HCT116 (cell line): ENCODE measurements around the gene FTSJ3. TPM values are rescaled to one million over a fixed set of nuclear protein-coding genes. Genes with fewer than 3 reads are reported as not detected.
A peak's percentile ranks its signal among the peaks of the same experiment; 100 is the strongest.

ENCODE experiments used
- ATAC-seq: fragments of 200-7000 bp; cut with Tn5 transposase; 2 replicates; pipeline ENCODE4 v1.9.1; 2020; ENCODE audit warnings: mild to moderate bottlenecking, moderate library complexity
- BruUV-seq: library from RNA; stranded (reverse); fragments of 400-500 nt; replicated peaks from 2 replicates; lab custom pipeline; 2021; lab: Mats Ljungman, UMichigan
- CTCF ChIA-PET: fragments of 300-600 bp; sonication (Branson Sonifier 250); formaldehyde crosslinking; loops from one replicate; lab custom pipeline; 2021; ENCODE audit warnings: antibody characterized with exemption; lab: Charles Lee
- POLR2A ChIA-PET: fragments of 300-600, 350-600 bp; sonication (Branson Sonifier 250); formaldehyde crosslinking; loops from one replicate; lab custom pipeline; 2021; ENCODE audit warnings: antibody characterized with exemption; lab: Charles Lee
- RAD21 ChIA-PET, 2 experiments: fragments of 300-600 bp; sonication (Branson Sonifier 250); formaldehyde crosslinking; loops; one replicate each; lab custom pipeline; 2023; ENCODE audit warnings: low total read pairs in 2 of 2; ENCODE audit not compliant: uncharacterized antibody in 2 of 2, unreplicated experiment in 2 of 2, low non-redundant PET in 1 of 2; lab: Charles Lee
- DNase-seq: peaks from one replicate; pipeline ENCODE4 v3.0.0-alpha.2; 2010; ENCODE audit warnings: low read depth, low spot score
- H2AFZ ChIP-seq: fragments of 200-600 bp; shearing (Covaris generic), sonication (generic); 2 replicates; pipeline ENCODE4 v1.6.1; 2017; ENCODE audit warnings: low read depth, mixed run types, mixed read lengths, antibody characterized with exemption, low read length; ENCODE audit not compliant: poor library complexity, severe bottlenecking
- H3K27ac ChIP-seq: 2 replicates; pipeline ENCODE4 v1.5.1; 2012; ENCODE audit warnings: low read depth, low read length
- H3K27me3 ChIP-seq: fragments of 200-600 bp; sonication (generic); 2 replicates; pipeline ENCODE4 v1.6.1; 2016; ENCODE audit warnings: mixed run types, low read length, mixed read lengths; ENCODE audit not compliant: insufficient read depth
- H3K36me3 ChIP-seq, 2 experiments: fragments of 200-500 bp in 1 of 2; fragments of 200-600 bp in 1 of 2; sonication (Bioruptor generic) in 1 of 2; sonication (generic) in 1 of 2; 2 replicates each; pipeline versions ENCODE4 v1.5.1 to v1.6.1; 2014 to 2016; ENCODE audit warnings: low read length in 2 of 2, inconsistent platforms in 1 of 2, mixed read lengths in 1 of 2, mixed run types in 1 of 2; ENCODE audit not compliant: insufficient read depth in 2 of 2, control insufficient read depth in 1 of 2
- H3K4me1 ChIP-seq, 2 experiments: fragments of 200-600 bp in 1 of 2; sonication (generic) in 1 of 2; 2 replicates each; pipeline versions ENCODE4 v1.5.1 to v1.6.1; 2012 to 2017; ENCODE audit warnings: low read length in 2 of 2, inconsistent platforms in 1 of 2, mild to moderate bottlenecking in 1 of 2, mixed read lengths in 1 of 2, mixed run types in 1 of 2, moderate library complexity in 1 of 2; ENCODE audit not compliant: insufficient read depth in 2 of 2, control insufficient read depth in 1 of 2
- H3K4me2 ChIP-seq: fragments of 200-600 bp; sonication (generic); 2 replicates; pipeline ENCODE4 v1.6.1; 2017; ENCODE audit warnings: mixed run types, low read length, mixed read lengths
- H3K4me3 ChIP-seq, 2 experiments: fragments of 200-600 bp in 1 of 2; sonication (generic) in 1 of 2; replicated peaks in 1 of 2; 2 replicates each; pipeline ENCODE4 v1.5.1; 2011 to 2016; ENCODE audit warnings: low read length in 2 of 2, control low read depth in 1 of 2, low read depth in 1 of 2, mild to moderate bottlenecking in 1 of 2, mixed read lengths in 1 of 2, mixed run types in 1 of 2
- H3K79me2 ChIP-seq: fragments of 200-600 bp; sonication (generic); 2 replicates; pipeline ENCODE4 v1.6.1; 2017; ENCODE audit warnings: mild to moderate bottlenecking, mixed run types, low read length, moderate library complexity, mixed read lengths; ENCODE audit not compliant: insufficient read depth
- H3K9ac ChIP-seq: fragments of 200-600 bp; sonication (generic); 2 replicates; pipeline ENCODE4 v1.6.1; 2016; ENCODE audit warnings: low read length, mixed read lengths
- H3K9me2 ChIP-seq: fragments of 200-600 bp; sonication (generic), shearing (Covaris generic); 2 replicates; pipeline ENCODE4 v1.6.1; 2017; ENCODE audit warnings: mixed run types, mild to moderate bottlenecking, moderate library complexity; ENCODE audit not compliant: insufficient read depth
- H3K9me3 ChIP-seq, 2 experiments: fragments of 200-500 bp in 1 of 2; fragments of 200-600 bp in 1 of 2; sonication (Bioruptor generic) in 1 of 2; sonication (generic) in 1 of 2; 2 replicates each; pipeline ENCODE4 v1.6.1; 2014 to 2017; ENCODE audit warnings: low read length in 2 of 2, mixed read lengths in 2 of 2, inconsistent platforms in 1 of 2, low read depth in 1 of 2, mild to moderate bottlenecking in 1 of 2, mixed run types in 1 of 2, moderate library complexity in 1 of 2; ENCODE audit not compliant: control insufficient read depth in 1 of 2, insufficient read depth in 1 of 2
- H4K20me1 ChIP-seq: fragments of 200-600 bp; sonication (generic), shearing (Covaris generic); 2 replicates; pipeline ENCODE4 v1.6.1; 2017; ENCODE audit warnings: mixed run types, mild to moderate bottlenecking, moderate library complexity; ENCODE audit not compliant: insufficient read depth
- CBX3 ChIP-seq: IDR thresholded peaks from 2 replicates; pipeline ENCODE4 v1.6.1; 2012; ENCODE audit warnings: low read depth
- CTCF ChIP-seq, 3 experiments: fragments of 200-600 bp in 1 of 3; sonication (generic) in 1 of 3; IDR thresholded peaks in 2 of 3; conservative IDR thresholded peaks in 1 of 3; 2 replicates each; pipeline ENCODE4 v1.5.1; 2012 to 2017; ENCODE audit warnings: low read depth in 2 of 3, low read length in 2 of 3, antibody characterized with exemption in 1 of 3, borderline replicate concordance in 1 of 3, control low read depth in 1 of 3, mild to moderate bottlenecking in 1 of 3, mixed read lengths in 1 of 3, mixed run types in 1 of 3, moderate library complexity in 1 of 3; ENCODE audit not compliant: insufficient read depth in 1 of 3
- EGR1 ChIP-seq: IDR thresholded peaks from 2 replicates; pipeline ENCODE4 v1.6.1; 2012; ENCODE audit warnings: low read depth
- ELF1 ChIP-seq: IDR thresholded peaks from 2 replicates; pipeline ENCODE4 v1.6.1; 2012; ENCODE audit warnings: low read depth, borderline replicate concordance
- EZH2phosphoT487 ChIP-seq: fragments of 200-600 bp; IDR thresholded peaks from 2 replicates; pipeline ENCODE4 v1.6.1; 2018; ENCODE audit warnings: antibody characterized with exemption, borderline replicate concordance
- FOSL1 ChIP-seq: IDR thresholded peaks from 2 replicates; pipeline ENCODE4 v1.6.1; 2012; ENCODE audit warnings: low read depth
- POLR2AphosphoS5 ChIP-seq: IDR thresholded peaks from 2 replicates; pipeline ENCODE4 v1.6.1; 2011; ENCODE audit warnings: mild to moderate bottlenecking, low read depth, low read length, moderate library complexity
- RAD21 ChIP-seq: IDR thresholded peaks from 2 replicates; pipeline ENCODE4 v1.6.1; 2012; ENCODE audit warnings: low read depth, mild to moderate bottlenecking
- REST ChIP-seq: IDR thresholded peaks from 2 replicates; pipeline ENCODE4 v1.6.1; 2012; ENCODE audit warnings: low read depth
- SIN3A ChIP-seq: IDR thresholded peaks from 2 replicates; pipeline ENCODE4 v1.6.1; 2012; ENCODE audit warnings: low read depth
- SP1 ChIP-seq: IDR thresholded peaks from 2 replicates; pipeline ENCODE4 v1.6.1; 2012; ENCODE audit warnings: low read depth
- SRF ChIP-seq: IDR thresholded peaks from 2 replicates; pipeline ENCODE4 v1.6.1; 2012; ENCODE audit warnings: low read depth
- TCF7L2 ChIP-seq: IDR thresholded peaks from 2 replicates; pipeline ENCODE4 v1.7.0; 2011; ENCODE audit warnings: borderline replicate concordance, inconsistent platforms; ENCODE audit not compliant: insufficient read depth, insufficient read length; ENCODE audit errors: extremely low read depth
- YY1 ChIP-seq: IDR thresholded peaks from 2 replicates; pipeline ENCODE4 v1.6.1; 2011; ENCODE audit warnings: low read length, low read depth, moderate library complexity, mild to moderate bottlenecking; ENCODE audit not compliant: insufficient replicate concordance; ENCODE audit errors: extremely low read depth
- ZBTB33 ChIP-seq: IDR thresholded peaks from 2 replicates; pipeline ENCODE4 v1.6.1; 2011; ENCODE audit warnings: mild to moderate bottlenecking, low read length, moderate library complexity; ENCODE audit not compliant: insufficient replicate concordance; ENCODE audit errors: extremely low read depth
- ZFX ChIP-seq: fragments of 450-650 bp; IDR thresholded peaks from 2 replicates; pipeline ENCODE4 v1.6.1; 2017
- ZNF274 ChIP-seq: fragments of 200-500 bp; sonication (Bioruptor generic); IDR thresholded peaks from 2 replicates; pipeline ENCODE4 v1.6.1; 2014; ENCODE audit warnings: mild to moderate bottlenecking, low read depth, low read length, inconsistent platforms
- intact Hi-C: fragments of 100-400 bp; cut with micrococcal nuclease; formaldehyde crosslinking; loops from 2 replicates; pipeline ENCODE4 v1.10.0; 2022
- total RNA-seq: library from RNA; stranded (reverse); gene quantifications from one replicate; pipeline ENCODE4 v1.2.1, GENCODE V29; 2021; ENCODE audit not compliant: unreplicated experiment

The FTSJ3 gene
- total RNA-seq, 1 experiment from 2014 or later, result 70.9 TPM

GRCh38 chr17:63773272-63774140, 54.0 kb downstream of the FTSJ3 start, which contains the start of gene CCDC47:
TSS of gene CCDC47 (minus strand) at chr17:63773597. CDS start at chr17:63766175, 7,422 bp downstream.
- CTCF ChIA-PET, result interaction anchor here (0.7 to 1.3 kb wide), 4 partner anchors 9 to 295 kb away, joined by 3 to 4 read pairs (median 3); no protein-coding TSS in a partner anchor
- H4K20me1 ChIP-seq, result peaks cover 9% of the 10 kb centered on the region; the same call in 1 of the 2 replicates
- intact Hi-C loops, result loop anchor here (1.0 to 2.0 kb wide), 3 partner anchors 32 to 69 kb away; partner anchors contain the start of genes FTSJ3, PSMC5, SMARCD2 and STRADA
- TF ChIP-seq EGR1 (peak; percentile 79), ZFX (peak; percentile 95), POLR2AphosphoS5 (peak; percentile 77), YY1 (peak; percentile 96), RAD21 (no peak), REST (no peak), ELF1 (peak; percentile 85; the same call in 1 of the 2 replicates), SIN3A (peak; percentile 91), SP1 (peak; percentile 94), TCF7L2 (peak; percentile 73), SRF (peak; percentile 64; the same call in 1 of the 2 replicates), ZNF274 (no peak), CBX3 (peak; percentile 95), FOSL1 (no peak), ZBTB33 (peak; percentile 87), CTCF (IDR thresholded peaks at IDR 0.05 in 2 of 3, conservative IDR thresholded peaks at IDR 0.05 in 1 of 3; ENCODE audit: borderline replicate concordance in 1 of 3, insufficient read depth in 1 of 3, low read depth in 2 of 3, low read length in 2 of 3) (no peak), EZH2phosphoT487 (no peak)

More at GRCh38 chr17:63773272-63774140, 54.0 kb downstream of the FTSJ3 start, which contains the start of gene CCDC47:
- POLR2A ChIA-PET, result interaction anchor here (0.7 to 2.7 kb wide), 19 partner anchors 9 to 313 kb away, joined by 3 to 42 read pairs (median 5); partner anchors contain the start of genes FTSJ3 and PSMC5
- peak within 1 kb of the TSS; percentile 91 for H3K27ac ChIP-seq
- H3K36me3 ChIP-seq, result peaks cover 7 to 20% of the 10 kb centered on the region in 2 experiments; a peak in 2 of 4 replicates
- RAD21 ChIA-PET, result no interaction called here
- no peaks in the 10 kb centered on the region for H3K9me3 ChIP-seq
- no peaks in the 10 kb centered on the region for H3K9me2 ChIP-seq
- BruUV-seq, result no TSS peak
- H3K9ac ChIP-seq, result peak within 1 kb of the TSS; percentile 94
- ATAC-seq (peak; percentile 88), DNase-seq (peak; percentile 100)
- peak within 1 kb of the TSS; percentile 84 for H3K4me2 ChIP-seq
- no peaks in the 10 kb centered on the region for H3K27me3 ChIP-seq
- peak within 1 kb of the TSS; percentile 81 to 83 for H3K4me3 ChIP-seq
- no peak within 1 kb of the TSS for H2AFZ ChIP-seq
- peaks cover 94% of the 10 kb centered on the region for H3K79me2 ChIP-seq
- H3K4me1 ChIP-seq, result peaks cover 15 to 34% of the 10 kb centered on the region in 2 experiments
